ENCODE measurements around the gene SAMD9L.
A peak's percentile ranks its signal among the peaks of the same experiment; 100 is the strongest.

SAMD9L gene

GRCh38 chr7:93120592-93121549 lies 27.3 kb downstream of the SAMD9L start:
- H3K4me3 ChIP-seq (ENCODE audit: low read length in 2 of 2): no peak overlapping the region
- H3K27me3 ChIP-seq (ENCODE audit: control insufficient read depth in 1 of 2, insufficient read depth in 2 of 2, low read length in 2 of 2): no peaks in the 10 kb centered on the region
- H3K9ac ChIP-seq (ENCODE audit: low read length in 2 of 2): no peak overlapping the region
- no peaks in the 10 kb centered on the region for H3K4me1 ChIP-seq (ENCODE audit: control insufficient read depth, insufficient read depth, low read length)
- no peaks in the 10 kb centered on the region for H3K36me3 ChIP-seq (ENCODE audit: control insufficient read depth in 2 of 2, insufficient read depth in 2 of 2, low read length in 2 of 2)
- H3K9me3 ChIP-seq (ENCODE audit: control insufficient read depth in 2 of 2, low read length in 2 of 2): no peaks in the 10 kb centered on the region
- no peak overlapping the region for H3K27ac ChIP-seq (ENCODE audit: low read length)

DNA sequence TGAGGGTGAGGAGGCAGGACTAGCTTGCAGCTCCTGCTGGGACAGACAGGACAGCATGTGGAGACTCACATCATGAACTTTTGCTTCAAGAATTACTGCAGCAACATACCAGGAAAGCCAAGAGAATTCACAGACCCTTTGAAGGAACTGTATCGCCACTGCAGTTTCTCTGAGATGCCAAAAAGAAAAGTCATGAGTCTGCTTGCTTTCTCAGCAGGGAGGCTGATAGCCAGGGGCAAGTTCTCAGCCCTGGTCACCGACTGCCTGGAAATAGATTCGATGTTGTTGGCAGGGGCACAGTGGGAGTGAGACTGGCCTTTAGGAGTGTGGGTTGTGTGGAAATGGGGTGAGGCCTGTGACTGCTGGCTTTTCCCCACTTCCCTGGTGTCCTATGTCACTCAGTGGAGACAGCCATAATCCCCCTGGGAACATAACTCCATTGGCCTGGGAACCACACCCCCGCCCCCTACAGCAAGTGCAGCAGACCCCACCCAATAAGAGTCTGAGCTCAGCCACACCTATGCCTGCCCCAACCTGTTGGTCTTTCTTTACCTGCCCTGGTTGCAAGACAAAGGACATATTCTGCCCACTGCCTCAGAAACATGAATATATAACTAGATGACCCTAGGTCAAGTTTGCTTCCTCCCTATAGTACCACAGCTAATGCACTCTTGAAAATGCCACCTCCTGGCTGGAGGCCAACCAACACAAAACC lies 28.8 kb downstream of the SAMD9L start:
- Histone ChIP-seq H3K27ac (ENCODE audit: low read length) (no peak overlapping the region), H3K9ac (ENCODE audit: low read length in 2 of 2) (no peak overlapping the region), H3K27me3 (ENCODE audit: control insufficient read depth in 1 of 2, insufficient read depth in 2 of 2, low read length in 2 of 2) (no peaks in the 10 kb centered on the region), H3K36me3 (ENCODE audit: control insufficient read depth in 2 of 2, insufficient read depth in 2 of 2, low read length in 2 of 2) (no peaks in the 10 kb centered on the region), H3K4me3 (ENCODE audit: low read length in 2 of 2) (no peak overlapping the region), H3K4me1 (ENCODE audit: control insufficient read depth, insufficient read depth, low read length) (no peaks in the 10 kb centered on the region), H3K9me3 (ENCODE audit: control insufficient read depth in 2 of 2, low read length in 2 of 2) (no peaks in the 10 kb centered on the region)

- H3K27ac ChIP-seq (ENCODE audit: low read length): no peak within 1 kb of the TSS
- no peaks in the 10 kb centered on the region for H3K9me3 ChIP-seq (ENCODE audit: control insufficient read depth in 2 of 2, low read length in 2 of 2)
- peak within 1 kb of the TSS; percentile 49 to 68 for H3K4me3 ChIP-seq (ENCODE audit: low read length in 2 of 2)
- no peaks in the 10 kb centered on the region for H3K36me3 ChIP-seq (ENCODE audit: control insufficient read depth in 2 of 2, insufficient read depth in 2 of 2, low read length in 2 of 2)
- no peaks in the 10 kb centered on the region for H3K4me1 ChIP-seq (ENCODE audit: control insufficient read depth, insufficient read depth, low read length)
- H3K9ac ChIP-seq (ENCODE audit: low read length in 2 of 2): peak within 1 kb of the TSS in 1 of 2 donors; percentile 17
- no peaks in the 10 kb centered on the region for H3K27me3 ChIP-seq (ENCODE audit: control insufficient read depth in 1 of 2, insufficient read depth in 2 of 2, low read length in 2 of 2)
Measured at GRCh38 chr7:93117852-93118530, 30.2 kb downstream of the SAMD9L start, which contains the start of gene SAMD9. Gene SAMD9 (minus strand): TSS chr7:93117979. CDS start chr7:93106097, 11,882 bp downstream.

GRCh38 chr7:93117327-93117726 lies 30.9 kb downstream of the SAMD9L start:
- H3K9ac ChIP-seq (ENCODE audit: low read length in 2 of 2): peak overlapping the region in 1 of 2 donors; percentile 17
- H3K36me3 ChIP-seq (ENCODE audit: control insufficient read depth in 2 of 2, insufficient read depth in 2 of 2, low read length in 2 of 2): no peaks in the 10 kb centered on the region
- H3K27ac ChIP-seq (ENCODE audit: low read length): no peak overlapping the region
- H3K9me3 ChIP-seq (ENCODE audit: control insufficient read depth in 2 of 2, low read length in 2 of 2): no peaks in the 10 kb centered on the region
- H3K27me3 ChIP-seq (ENCODE audit: control insufficient read depth in 1 of 2, insufficient read depth in 2 of 2, low read length in 2 of 2): no peaks in the 10 kb centered on the region
- H3K4me3 ChIP-seq (ENCODE audit: low read length in 2 of 2): peak overlapping the region; percentile 49 to 68
- H3K4me1 ChIP-seq (ENCODE audit: control insufficient read depth, insufficient read depth, low read length): no peaks in the 10 kb centered on the region

DNA sequence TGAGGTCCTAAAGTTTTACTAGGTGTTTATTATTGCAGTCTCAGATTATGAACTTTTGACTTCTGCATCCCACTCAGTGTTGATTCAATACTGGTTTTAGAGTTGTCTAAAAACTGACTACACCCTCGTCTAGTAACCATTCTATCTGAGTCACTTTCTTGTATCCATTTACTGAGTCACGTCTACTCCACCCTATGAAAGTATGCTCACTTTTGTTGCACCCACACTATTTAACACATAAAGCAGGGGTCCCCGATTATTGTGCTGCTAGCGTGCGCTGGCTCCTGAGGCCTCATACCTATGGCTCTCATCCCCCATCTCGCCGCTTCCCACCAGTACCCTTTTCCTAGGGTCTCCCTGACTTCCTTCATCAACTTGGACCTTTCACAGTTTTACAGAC lies 32.4 kb downstream of the SAMD9L start:
- Histone ChIP-seq H3K4me1 (ENCODE audit: control insufficient read depth, insufficient read depth, low read length) (no peaks in the 10 kb centered on the region), H3K4me3 (ENCODE audit: low read length in 2 of 2) (no peak overlapping the region), H3K9me3 (ENCODE audit: control insufficient read depth in 2 of 2, low read length in 2 of 2) (no peaks in the 10 kb centered on the region), H3K9ac (ENCODE audit: low read length in 2 of 2) (no peak overlapping the region), H3K36me3 (ENCODE audit: control insufficient read depth in 2 of 2, insufficient read depth in 2 of 2, low read length in 2 of 2) (no peaks in the 10 kb centered on the region), H3K27ac (ENCODE audit: low read length) (no peak overlapping the region), H3K27me3 (ENCODE audit: control insufficient read depth in 1 of 2, insufficient read depth in 2 of 2, low read length in 2 of 2) (no peaks in the 10 kb centered on the region)

DNA sequence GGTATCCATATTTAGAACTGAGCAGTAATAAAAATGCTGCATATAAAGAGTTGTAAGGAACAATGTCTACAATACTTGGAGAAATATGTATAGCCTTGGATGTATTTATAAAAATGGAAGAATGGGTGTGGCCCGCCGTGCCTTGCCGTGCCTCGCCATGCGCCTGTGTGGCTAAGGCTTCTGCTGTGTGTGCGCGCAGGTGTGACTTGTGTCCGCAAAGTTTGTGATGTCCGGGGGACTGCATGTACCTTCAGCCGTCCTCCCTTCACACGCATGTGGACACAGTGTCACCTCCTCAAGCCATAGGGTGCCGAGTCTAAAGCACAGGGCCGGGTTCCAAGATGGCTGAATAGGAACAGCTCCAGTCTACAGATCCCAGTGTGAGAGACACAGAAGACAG lies 40.2 kb downstream of the SAMD9L start:
- Histone ChIP-seq H3K9me3 (ENCODE audit: control insufficient read depth in 2 of 2, low read length in 2 of 2) (peaks cover 7 to 9% of the 10 kb centered on the region in 2 donors), H3K4me1 (ENCODE audit: control insufficient read depth, insufficient read depth, low read length) (no peaks in the 10 kb centered on the region), H3K4me3 (ENCODE audit: low read length in 2 of 2) (no peak overlapping the region), H3K36me3 (ENCODE audit: control insufficient read depth in 2 of 2, insufficient read depth in 2 of 2, low read length in 2 of 2) (peaks cover 3 to 12% of the 10 kb centered on the region in 2 donors), H3K27ac (ENCODE audit: low read length) (no peak overlapping the region), H3K9ac (ENCODE audit: low read length in 2 of 2) (no peak overlapping the region), H3K27me3 (ENCODE audit: control insufficient read depth in 1 of 2, insufficient read depth in 2 of 2, low read length in 2 of 2) (no peaks in the 10 kb centered on the region)

DNA sequence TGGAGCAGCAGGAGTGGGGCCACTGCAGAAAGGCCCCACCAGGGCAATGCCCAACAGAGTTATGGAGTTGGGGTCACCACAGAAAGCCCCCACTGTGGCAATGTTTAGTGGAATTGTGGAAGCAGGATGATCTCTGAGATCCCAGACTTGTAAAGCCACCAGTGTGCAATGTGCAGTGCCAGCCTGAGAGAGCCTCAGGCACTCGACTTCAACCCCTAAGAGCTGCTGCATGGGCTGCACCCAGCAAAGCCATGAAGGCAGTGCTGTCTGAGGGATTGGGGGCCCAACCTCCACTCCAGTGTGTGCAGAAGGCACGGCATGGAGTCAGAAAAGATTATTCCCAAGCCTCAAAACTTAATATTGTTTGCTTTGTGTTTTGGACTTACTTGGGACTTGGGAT lies 50.8 kb downstream of the SAMD9L start:
- Histone ChIP-seq H3K4me3 (ENCODE audit: low read length in 2 of 2) (no peak overlapping the region), H3K4me1 (ENCODE audit: control insufficient read depth, insufficient read depth, low read length) (no peaks in the 10 kb centered on the region), H3K36me3 (ENCODE audit: control insufficient read depth in 2 of 2, insufficient read depth in 2 of 2, low read length in 2 of 2) (no peaks in the 10 kb centered on the region), H3K9me3 (ENCODE audit: control insufficient read depth in 2 of 2, low read length in 2 of 2) (peaks cover 0 to 10% of the 10 kb centered on the region in 2 donors), H3K9ac (ENCODE audit: low read length in 2 of 2) (no peak overlapping the region), H3K27ac (ENCODE audit: low read length) (no peak overlapping the region), H3K27me3 (ENCODE audit: control insufficient read depth in 1 of 2, insufficient read depth in 2 of 2, low read length in 2 of 2) (no peaks in the 10 kb centered on the region)

GRCh38 chr7:93092757-93093370 lies 55.3 kb downstream of the SAMD9L start:
- Histone ChIP-seq H3K4me3 (ENCODE audit: low read length in 2 of 2) (no peak overlapping the region), H3K9me3 (ENCODE audit: control insufficient read depth in 2 of 2, low read length in 2 of 2) (no peaks in the 10 kb centered on the region), H3K9ac (ENCODE audit: low read length in 2 of 2) (no peak overlapping the region)

More at GRCh38 chr7:93092757-93093370, 55.3 kb downstream of the SAMD9L start:
- H3K36me3 ChIP-seq (ENCODE audit: control insufficient read depth in 2 of 2, insufficient read depth in 2 of 2, low read length in 2 of 2): no peaks in the 10 kb centered on the region
- H3K27ac ChIP-seq (ENCODE audit: low read length): no peak overlapping the region
- no peaks in the 10 kb centered on the region for H3K4me1 ChIP-seq (ENCODE audit: control insufficient read depth, insufficient read depth, low read length)
- no peaks in the 10 kb centered on the region for H3K27me3 ChIP-seq (ENCODE audit: control insufficient read depth in 1 of 2, insufficient read depth in 2 of 2, low read length in 2 of 2)

All from stomach smooth muscle (tissue), 2 donors.